A204.1 (cell line): ENCODE results near the gene B3GALT5.
"Not testable (repeated sequence)": the region's sequence is repeated elsewhere in the genome, so short reads cannot be mapped to it uniquely, and the experiment has no call there.

ENCODE experiments used
- FAIRE-seq: peaks from 2 replicates; lab custom pipeline; 2012; peaks lifted over from hg19 to GRCh38; lab: Jason Lieb, UNC

Gene B3GALT5

GRCh38 chr21:39667353-39667891 is 54.7 kb downstream of the B3GALT5 start:
- no peak for FAIRE-seq

GRCh38 chr21:39668369-39668768 is 55.6 kb downstream of the B3GALT5 start:
- FAIRE-seq: no peak

DNA sequence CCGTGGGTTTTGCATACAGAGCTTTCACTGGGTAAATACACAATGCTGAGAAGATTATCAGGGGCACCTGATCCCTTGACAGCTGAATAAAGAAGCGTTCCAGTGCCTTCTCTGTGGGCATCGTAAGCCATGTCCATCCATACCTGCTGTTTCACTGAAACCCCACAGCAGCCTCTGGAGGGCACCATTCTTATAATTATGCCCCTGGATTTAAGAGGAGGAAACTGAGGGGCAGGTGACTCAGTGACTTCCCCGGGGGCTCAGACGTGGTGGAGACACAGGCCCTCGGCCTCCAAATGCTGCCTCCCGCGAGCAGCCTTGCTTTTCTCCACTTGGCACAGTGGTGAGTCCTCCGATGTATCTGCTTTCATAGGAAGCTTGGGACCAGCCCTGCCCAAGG is 56.7 kb downstream of the B3GALT5 start:
- FAIRE-seq: no peak

GRCh38 chr21:39669976-39670661 is 57.4 kb downstream of the B3GALT5 start:
- no peak for FAIRE-seq

GRCh38 chr21:39670701-39671100 is 58.0 kb downstream of the B3GALT5 start:
- FAIRE-seq: no peak

DNA sequence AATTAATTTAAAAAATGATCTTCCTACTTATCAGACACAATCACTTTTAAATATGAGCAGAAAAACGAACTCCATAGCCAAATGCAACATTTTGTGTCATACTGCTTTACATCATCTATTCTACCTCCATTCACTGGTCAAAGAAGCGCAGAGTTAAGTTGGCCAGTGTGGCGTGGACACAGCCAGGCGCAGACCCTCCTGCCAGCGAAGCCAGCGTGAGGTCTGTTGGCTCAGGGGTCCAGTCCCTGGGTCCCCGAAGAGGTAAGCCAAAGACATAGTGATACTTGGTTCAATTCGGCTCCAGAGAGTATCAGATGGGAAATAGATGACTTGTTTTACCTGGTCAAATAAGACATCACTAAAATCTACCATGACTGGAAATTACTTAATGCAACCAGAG is 59.2 kb downstream of the B3GALT5 start:
- FAIRE-seq: no peak

DNA sequence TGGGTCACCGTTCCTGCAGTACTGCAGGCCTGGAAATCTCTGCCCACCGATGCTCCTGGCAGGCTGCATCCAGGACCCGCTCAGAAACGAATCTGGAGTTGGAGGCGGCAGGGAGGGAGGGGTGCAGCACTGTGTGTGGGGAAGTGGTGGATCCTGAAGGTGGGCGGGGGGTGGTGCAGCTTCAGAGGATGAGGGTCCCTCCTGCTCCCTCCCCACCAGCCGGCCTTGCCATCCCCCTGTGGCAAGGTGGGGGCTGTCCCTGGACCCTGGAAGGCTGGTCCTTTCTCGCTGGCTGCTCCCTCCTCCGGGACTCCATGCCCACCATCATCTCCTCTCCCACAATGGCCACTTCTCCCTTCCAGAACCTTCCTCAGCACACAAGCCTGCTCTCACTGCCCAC is 60.4 kb downstream of the B3GALT5 start:
- FAIRE-seq: no peak

DNA sequence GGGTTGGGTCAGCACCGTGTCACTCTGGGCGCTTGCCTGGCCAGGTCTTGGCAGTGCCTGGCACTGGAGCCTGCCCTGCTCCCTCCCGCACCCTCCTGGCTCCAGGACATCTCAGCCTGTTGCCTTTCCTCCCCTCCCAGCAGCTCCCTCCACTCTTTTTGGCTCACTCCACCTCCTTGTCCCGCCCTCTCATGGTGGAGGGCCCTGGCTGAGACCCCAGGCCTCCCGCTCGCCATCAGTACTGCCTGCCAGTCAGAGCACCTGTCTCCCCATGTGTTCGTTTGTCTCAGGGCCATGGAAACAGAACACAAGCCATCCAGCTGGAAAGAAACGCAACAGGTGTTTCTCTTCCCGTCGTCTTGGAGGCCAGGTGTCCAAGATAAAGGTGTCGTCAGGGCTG is 61.0 kb downstream of the B3GALT5 start:
- FAIRE-seq: no peak

- FAIRE-seq: no peak
These were observed 62.1 kb downstream of the B3GALT5 start for GRCh38 chr21:39674801-39675200.

DNA sequence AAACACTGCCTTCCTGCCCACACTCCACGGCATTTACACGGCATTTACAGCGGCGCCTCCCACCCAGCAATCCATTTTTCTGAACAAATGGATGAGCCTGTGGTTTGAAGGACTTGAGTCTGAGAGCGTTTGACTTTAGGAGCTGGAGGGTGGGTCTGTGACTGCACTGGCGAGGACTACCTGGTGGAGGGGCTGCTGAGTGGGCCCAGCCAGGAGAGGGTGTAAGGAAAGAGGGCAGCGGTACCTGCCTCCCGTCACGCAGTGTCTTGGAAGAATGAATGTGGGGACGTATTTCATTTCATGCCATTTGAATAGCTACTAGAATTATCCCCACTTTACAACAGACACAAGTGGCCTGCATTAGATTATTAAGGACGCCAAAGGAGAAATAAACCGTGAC is 62.9 kb downstream of the B3GALT5 start:
- FAIRE-seq: no peak

DNA sequence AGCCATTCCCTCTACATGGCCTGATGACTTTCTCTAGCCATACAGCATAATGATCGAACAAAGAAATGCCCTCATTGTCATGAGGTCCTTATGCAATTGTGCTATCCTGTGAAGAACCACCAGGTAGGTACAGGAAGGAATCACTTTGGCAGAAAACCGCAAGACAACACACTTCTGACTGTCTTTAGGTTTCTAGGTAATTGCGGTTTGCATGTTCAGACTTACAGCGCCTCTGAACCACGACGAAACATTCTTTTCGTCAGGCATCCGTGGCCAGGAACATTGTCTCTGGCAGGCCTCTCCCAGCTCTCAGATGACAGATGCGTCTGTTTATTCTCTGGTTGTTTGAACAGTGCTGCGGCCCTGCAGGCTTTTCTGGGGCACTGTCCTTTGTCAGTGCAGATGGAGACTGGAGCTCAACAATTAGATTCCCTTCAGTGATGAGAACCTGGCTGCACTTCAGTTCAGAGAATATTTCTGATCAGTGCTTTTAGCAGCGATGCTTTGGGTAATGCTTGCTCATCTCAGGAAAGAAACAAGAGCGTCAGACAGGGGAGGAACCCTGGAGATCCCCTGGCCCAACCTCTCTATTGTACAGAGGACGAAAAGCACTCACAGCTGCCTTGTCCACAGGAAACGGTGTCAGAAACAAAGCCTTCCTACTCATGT is 63.4 kb downstream of the B3GALT5 start:
- no peak for FAIRE-seq

- no peak for FAIRE-seq
These were observed 67.5 kb downstream of the B3GALT5 start for GRCh38 chr21:39680216-39680615.

GRCh38 chr21:39681257-39681656 is 68.5 kb downstream of the B3GALT5 start:
- no peak for FAIRE-seq

DNA sequence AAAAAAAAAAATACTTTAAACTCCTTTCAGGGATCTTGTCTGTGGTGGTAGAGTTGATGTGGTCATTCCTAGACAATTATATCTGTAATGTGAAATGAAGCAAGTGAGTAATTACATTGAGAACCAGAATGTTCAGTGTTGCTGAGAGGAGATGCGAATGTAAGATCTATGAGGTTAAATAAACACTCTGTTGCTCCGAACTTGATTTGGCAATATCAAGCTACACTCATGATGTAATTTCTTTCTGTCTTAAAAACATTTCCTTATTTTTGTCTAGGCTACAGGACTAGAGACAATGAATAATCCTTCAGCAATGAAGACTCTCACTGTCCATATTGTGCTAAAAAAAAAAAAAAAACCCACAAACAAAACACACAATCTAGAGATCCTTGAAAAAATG is 69.1 kb downstream of the B3GALT5 start:
- no peak for FAIRE-seq

- FAIRE-seq: no peak
These were observed 72.5 kb downstream of the B3GALT5 start for GRCh38 chr21:39685236-39685635.

GRCh38 chr21:39685991-39686390 is 73.3 kb downstream of the B3GALT5 start:
- FAIRE-seq: no peak

GRCh38 chr21:39686646-39687468 is 74.1 kb downstream of the B3GALT5 start:
- no peak for FAIRE-seq

DNA sequence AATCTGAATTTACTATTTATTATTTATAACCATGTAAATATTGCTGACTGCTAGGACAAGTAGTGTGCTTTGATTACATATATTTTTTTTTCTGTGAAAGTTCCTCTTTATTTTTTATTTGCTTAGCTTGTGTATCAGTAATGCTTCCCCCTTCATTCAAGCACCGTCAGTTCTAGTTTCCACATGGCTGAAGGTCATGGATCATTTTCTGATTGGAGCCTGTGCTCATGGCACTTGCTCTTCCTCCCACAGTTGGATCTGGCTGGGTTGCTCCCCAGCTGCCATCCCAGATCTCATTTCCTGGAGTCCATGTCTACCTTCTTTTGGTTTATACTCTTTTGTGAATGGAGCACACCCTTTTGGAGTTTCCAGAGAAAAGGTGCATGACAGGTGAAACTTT is 75.3 kb downstream of the B3GALT5 start:
- FAIRE-seq: no peak

GRCh38 chr21:39689860-39690259 is 77.1 kb downstream of the B3GALT5 start:
- not testable (repeated sequence) for FAIRE-seq

GRCh38 chr21:39690454-39690853 is 77.7 kb downstream of the B3GALT5 start:
- no peak for FAIRE-seq

GRCh38 chr21:39694750-39695149 is 82.0 kb downstream of the B3GALT5 start:
- no peak for FAIRE-seq

DNA sequence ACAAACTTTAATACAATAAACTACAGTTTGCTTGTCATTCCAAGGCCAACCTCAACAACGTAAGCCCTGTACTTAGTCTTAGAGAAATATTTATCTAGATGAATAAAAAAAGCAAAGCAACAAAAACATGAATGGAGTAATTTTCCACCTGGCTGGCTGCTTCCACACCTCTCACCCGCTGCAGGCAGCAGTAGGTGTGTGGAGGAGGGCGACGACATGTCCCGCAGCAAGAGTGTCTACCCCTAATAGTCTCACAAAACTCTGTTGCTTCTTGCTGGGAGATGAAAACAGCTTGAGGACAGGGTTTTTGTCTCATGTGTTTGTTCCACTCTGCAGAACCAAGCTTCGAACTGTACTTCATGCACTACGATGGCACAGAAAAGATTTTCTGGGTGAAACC is 83.5 kb downstream of the B3GALT5 start:
- no peak for FAIRE-seq

DNA sequence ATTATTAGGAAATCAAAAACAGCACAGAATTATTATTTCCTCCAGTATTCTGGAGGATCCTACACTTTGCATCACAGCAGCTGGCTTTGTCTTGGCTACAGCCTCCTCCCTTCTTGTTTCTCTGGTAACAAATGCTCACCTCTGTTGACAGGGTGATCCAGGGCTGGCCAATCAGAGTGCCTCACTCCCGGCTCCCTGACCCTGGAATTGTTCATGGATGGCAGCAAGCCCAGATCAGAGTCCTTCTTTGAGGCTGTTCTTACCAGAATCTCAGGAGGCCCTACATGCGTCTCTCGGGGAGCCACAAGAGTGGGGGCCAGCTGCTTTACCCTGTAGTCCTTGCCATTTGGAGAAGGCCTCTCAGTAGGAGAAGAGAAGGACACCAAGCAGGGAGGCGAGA is 83.9 kb downstream of the B3GALT5 start:
- no peak for FAIRE-seq
